ENCODE data around the gene CBX3.
"Not testable (repeated sequence)": the region's sequence is repeated elsewhere in the genome, so short reads cannot be mapped to it uniquely, and the experiment has no call there.

The CBX3 gene

GRCh38 chr7:26182283-26182682 lies 19.3 kb upstream of the CBX3 start:
- TF ChIP-seq, protein P1, sequence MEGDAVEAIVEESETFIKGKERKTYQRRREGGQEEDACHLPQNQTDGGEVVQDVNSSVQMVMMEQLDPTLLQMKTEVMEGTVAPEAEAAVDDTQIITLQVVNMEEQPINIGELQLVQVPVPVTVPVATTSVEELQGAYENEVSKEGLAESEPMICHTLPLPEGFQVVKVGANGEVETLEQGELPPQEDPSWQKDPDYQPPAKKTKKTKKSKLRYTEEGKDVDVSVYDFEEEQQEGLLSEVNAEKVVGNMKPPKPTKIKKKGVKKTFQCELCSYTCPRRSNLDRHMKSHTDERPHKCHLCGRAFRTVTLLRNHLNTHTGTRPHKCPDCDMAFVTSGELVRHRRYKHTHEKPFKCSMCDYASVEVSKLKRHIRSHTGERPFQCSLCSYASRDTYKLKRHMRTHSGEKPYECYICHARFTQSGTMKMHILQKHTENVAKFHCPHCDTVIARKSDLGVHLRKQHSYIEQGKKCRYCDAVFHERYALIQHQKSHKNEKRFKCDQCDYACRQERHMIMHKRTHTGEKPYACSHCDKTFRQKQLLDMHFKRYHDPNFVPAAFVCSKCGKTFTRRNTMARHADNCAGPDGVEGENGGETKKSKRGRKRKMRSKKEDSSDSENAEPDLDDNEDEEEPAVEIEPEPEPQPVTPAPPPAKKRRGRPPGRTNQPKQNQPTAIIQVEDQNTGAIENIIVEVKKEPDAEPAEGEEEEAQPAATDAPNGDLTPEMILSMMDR (IDR thresholded peaks at IDR 0.05; ENCODE audit: borderline replicate concordance, extremely low read depth, low read length, poor library complexity, severe bottlenecking): no peak
- TF ChIP-seq EZH2 (IDR thresholded peaks at IDR 0.05; ENCODE audit: borderline replicate concordance, low read depth, low read length, severe bottlenecking): no peak
- no peaks in the 10 kb centered on the region for H3K4me1 ChIP-seq (ENCODE audit: insufficient read depth, low read length)
- no peak overlapping the region for H3K4me3 ChIP-seq (ENCODE audit: low read depth in 1 of 2, low read length in 2 of 2)
- DNase-seq (no peak), ATAC-seq (ENCODE audit: insufficient read depth, low read depth) (no peak)
- no peak overlapping the region for H2AFZ ChIP-seq (ENCODE audit: low read depth, low read length)
- peaks cover 15% of the 10 kb centered on the region for H4K20me1 ChIP-seq (ENCODE audit: insufficient read depth, low read length)
- H3K79me2 ChIP-seq (ENCODE audit: insufficient read depth, low read length): no peaks in the 10 kb centered on the region
- no peaks in the 10 kb centered on the region for H3K9me3 ChIP-seq (ENCODE audit: insufficient read depth, low read length, severe bottlenecking)
- H3K27ac ChIP-seq (ENCODE audit: low read length): no peak overlapping the region
- no peaks in the 10 kb centered on the region; the same call in 1 of the 2 replicates for H3K36me3 ChIP-seq (ENCODE audit: insufficient read depth, low read length)
- no peak overlapping the region for H3K4me2 ChIP-seq (ENCODE audit: insufficient read depth, low read length)
- no peaks in the 10 kb centered on the region for H3K27me3 ChIP-seq (ENCODE audit: insufficient read depth, low read length, poor library complexity)
- no peak overlapping the region for H3K9ac ChIP-seq (ENCODE audit: low read depth, low read length)

DNA sequence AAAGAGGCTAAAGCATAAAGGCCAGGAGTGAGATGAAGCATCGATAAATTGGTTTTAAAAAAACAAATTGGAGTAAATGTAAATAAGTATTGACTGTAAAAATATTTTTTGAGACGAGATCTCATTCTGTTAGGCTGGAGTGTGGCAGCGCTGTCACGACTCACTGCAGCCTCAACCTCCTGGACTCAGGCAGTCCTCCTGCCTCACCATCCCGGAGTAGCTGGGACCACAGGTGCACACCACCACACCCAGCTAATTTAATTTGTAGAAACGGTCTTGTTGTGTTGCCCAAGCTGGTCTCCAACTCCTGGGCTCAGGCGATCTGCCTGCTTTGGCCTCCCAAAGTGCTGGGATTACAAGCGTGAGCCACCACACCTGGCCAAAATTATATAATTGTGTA lies 18.8 kb upstream of the CBX3 start:
- H3K4me1 ChIP-seq (ENCODE audit: insufficient read depth, low read length): no peaks in the 10 kb centered on the region
- H3K79me2 ChIP-seq (ENCODE audit: insufficient read depth, low read length): no peaks in the 10 kb centered on the region
- DNase-seq: peak; percentile 31

DNA sequence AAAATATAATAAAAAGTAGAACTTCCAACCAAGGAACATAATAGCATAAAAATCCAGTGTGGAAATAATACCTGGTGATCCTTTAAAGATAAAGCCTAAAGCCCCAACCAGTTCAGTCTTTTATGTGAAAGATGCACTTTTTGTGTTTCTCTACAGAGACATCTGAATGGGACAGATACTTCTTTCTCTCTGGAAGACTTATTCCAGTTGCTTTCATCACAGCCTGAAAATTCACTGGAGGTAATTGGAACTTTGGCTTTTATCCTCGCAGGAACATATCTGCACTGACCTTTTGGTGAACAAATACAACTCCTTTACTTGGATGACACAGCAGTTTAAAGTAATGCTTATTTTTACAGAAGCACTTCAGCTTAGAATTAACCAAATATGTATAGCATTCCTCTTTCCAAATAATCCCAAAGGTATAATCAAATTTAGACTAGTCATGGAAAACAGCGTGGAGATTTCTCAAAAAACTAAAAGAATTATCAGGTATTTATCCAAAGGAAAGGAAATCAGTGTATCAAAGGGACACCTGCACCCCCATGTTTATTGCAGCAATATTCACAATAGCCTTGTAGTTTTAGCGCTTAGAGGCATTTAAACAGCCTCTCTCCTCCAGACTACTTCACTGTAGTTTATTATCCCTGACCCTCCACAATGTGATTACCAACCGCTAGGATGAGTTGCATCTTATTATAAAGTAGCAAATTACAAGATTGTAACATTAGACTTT lies 17.8 kb upstream of the CBX3 start:
- Histone ChIP-seq H4K20me1 (ENCODE audit: insufficient read depth, low read length) (peaks cover 30% of the 10 kb centered on the region), H3K4me3 (ENCODE audit: low read depth in 1 of 2, low read length in 2 of 2) (no peak overlapping the region), H3K79me2 (ENCODE audit: insufficient read depth, low read length) (no peaks in the 10 kb centered on the region), H3K36me3 (ENCODE audit: insufficient read depth, low read length) (peaks cover 3% of the 10 kb centered on the region; the same call in 1 of the 2 replicates), H3K4me1 (ENCODE audit: insufficient read depth, low read length) (no peaks in the 10 kb centered on the region), H3K27ac (ENCODE audit: low read length) (no peak overlapping the region), H3K4me2 (ENCODE audit: insufficient read depth, low read length) (no peak overlapping the region), H3K27me3 (ENCODE audit: insufficient read depth, low read length, poor library complexity) (no peaks in the 10 kb centered on the region), H2AFZ (ENCODE audit: low read depth, low read length) (no peak overlapping the region), H3K9ac (ENCODE audit: low read depth, low read length) (no peak overlapping the region), H3K9me3 (ENCODE audit: insufficient read depth, low read length, severe bottlenecking) (no peaks in the 10 kb centered on the region)
- TF ChIP-seq EZH2 (IDR thresholded peaks at IDR 0.05; ENCODE audit: borderline replicate concordance, low read depth, low read length, severe bottlenecking): no peak
- TF ChIP-seq, protein P1 (IDR thresholded peaks at IDR 0.05; ENCODE audit: borderline replicate concordance, extremely low read depth, low read length, poor library complexity, severe bottlenecking): no peak
- no peak for DNase-seq
- ATAC-seq (ENCODE audit: insufficient read depth, low read depth): no peak

More for the DNA sequence above, 18.8 kb upstream of the CBX3 start:
- TF ChIP-seq EZH2 (IDR thresholded peaks at IDR 0.05; ENCODE audit: borderline replicate concordance, low read depth, low read length, severe bottlenecking): no peak
- TF ChIP-seq, protein P1 (IDR thresholded peaks at IDR 0.05; ENCODE audit: borderline replicate concordance, extremely low read depth, low read length, poor library complexity, severe bottlenecking): no peak
- Histone ChIP-seq H2AFZ (ENCODE audit: low read depth, low read length) (no peak overlapping the region), H4K20me1 (ENCODE audit: insufficient read depth, low read length) (peaks cover 20% of the 10 kb centered on the region), H3K4me2 (ENCODE audit: insufficient read depth, low read length) (no peak overlapping the region), H3K27me3 (ENCODE audit: insufficient read depth, low read length, poor library complexity) (no peaks in the 10 kb centered on the region), H3K36me3 (ENCODE audit: insufficient read depth, low read length) (no peaks in the 10 kb centered on the region; the same call in 1 of the 2 replicates), H3K27ac (ENCODE audit: low read length) (no peak overlapping the region), H3K4me3 (ENCODE audit: low read depth in 1 of 2, low read length in 2 of 2) (no peak overlapping the region), H3K9me3 (ENCODE audit: insufficient read depth, low read length, severe bottlenecking) (no peaks in the 10 kb centered on the region), H3K9ac (ENCODE audit: low read depth, low read length) (no peak overlapping the region)
- ATAC-seq (ENCODE audit: insufficient read depth, low read depth): 0 out of 3 replicates have a peak, but pooled peaks have one; percentile 5

- H3K4me1 ChIP-seq (ENCODE audit: insufficient read depth, low read length); DNase-seq; H2AFZ ChIP-seq (ENCODE audit: low read depth, low read length); H3K4me3 ChIP-seq (ENCODE audit: low read depth in 1 of 2, low read length in 2 of 2); ATAC-seq (ENCODE audit: insufficient read depth, low read depth); H3K27me3 ChIP-seq (ENCODE audit: insufficient read depth, low read length, poor library complexity); H3K9ac ChIP-seq (ENCODE audit: low read depth, low read length); H3K79me2 ChIP-seq (ENCODE audit: insufficient read depth, low read length); H3K4me2 ChIP-seq (ENCODE audit: insufficient read depth, low read length); H3K9me3 ChIP-seq (ENCODE audit: insufficient read depth, low read length, severe bottlenecking); H3K27ac ChIP-seq (ENCODE audit: low read length): not testable (repeated sequence)
- H3K36me3 ChIP-seq (ENCODE audit: insufficient read depth, low read length): peaks cover 11% of the 10 kb centered on the region; the same call in 1 of the 2 replicates
- H4K20me1 ChIP-seq (ENCODE audit: insufficient read depth, low read length): peaks cover 36% of the 10 kb centered on the region
These were observed 17.1 kb upstream of the CBX3 start for GRCh38 chr7:26184281-26185101.

Measured in DND-41 (cell line).